Measurements from ENCODE around the gene BPHL. TPM values are rescaled to one million over a fixed set of nuclear protein-coding genes. Genes with fewer than 3 reads are reported as not detected.

BPHL gene
- total RNA-seq, result 12.2 and 13.9 TPM in 2 replicates

GRCh38 chr6:3118353-3119039, at the start of gene BPHL:
Gene BPHL, plus strand, starts transcription at chr6:3118711. Its CDS starts 30 bp downstream, at chr6:3118741.

GRCh38 chr6:3157131-3157933, 38.8 kb downstream of the BPHL start, which contains the start of gene TUBB2A:
Gene TUBB2A, minus strand, starts transcription at chr6:3157544. Its CDS starts 81 bp downstream, at chr6:3157463.

Small RNA genes within 50 kb of the gene (small RNA-seq; reads per million reads assigned to genes)
- gene RNA5SP201, result not detected

Other genes with a start within 250 kb of the BPHL start
- 123 and 124 TPM in 2 replicates for gene SERPINB9, start 215.4 kb upstream of the BPHL start, total RNA-seq
- gene SERPINB6, start 147.1 kb upstream of the BPHL start, total RNA-seq, result 130 and 137 TPM in 2 replicates
- gene NQO2, start 118.8 kb upstream of the BPHL start, total RNA-seq, result 19.5 and 25.7 TPM in 2 replicates
- 21.2 and 24.2 TPM in 2 replicates for gene RIPK1, start 50.2 kb upstream of the BPHL start, total RNA-seq
- 39.9 and 44.9 TPM in 2 replicates for gene TUBB2A, start 38.8 kb downstream of the BPHL start, total RNA-seq
- gene TUBB2B, start 108.9 kb downstream of the BPHL start, total RNA-seq, result 1.7 and 2.0 TPM in 2 replicates
- gene PSMG4, start 140.2 kb downstream of the BPHL start, total RNA-seq, result 24.2 and 28.9 TPM in 2 replicates

Measured in thoracic aorta endothelial cell (primary cell).